ENCODE results near the gene GPATCH3. TPM values are rescaled to one million over a fixed set of nuclear protein-coding genes. Genes with fewer than 3 reads are reported as not detected.

GPATCH3 gene
- total and polyA plus RNA-seq, 3 experiments from 2014 or later, result 15.2 to 21.3 (median 20.0) TPM

DNA sequence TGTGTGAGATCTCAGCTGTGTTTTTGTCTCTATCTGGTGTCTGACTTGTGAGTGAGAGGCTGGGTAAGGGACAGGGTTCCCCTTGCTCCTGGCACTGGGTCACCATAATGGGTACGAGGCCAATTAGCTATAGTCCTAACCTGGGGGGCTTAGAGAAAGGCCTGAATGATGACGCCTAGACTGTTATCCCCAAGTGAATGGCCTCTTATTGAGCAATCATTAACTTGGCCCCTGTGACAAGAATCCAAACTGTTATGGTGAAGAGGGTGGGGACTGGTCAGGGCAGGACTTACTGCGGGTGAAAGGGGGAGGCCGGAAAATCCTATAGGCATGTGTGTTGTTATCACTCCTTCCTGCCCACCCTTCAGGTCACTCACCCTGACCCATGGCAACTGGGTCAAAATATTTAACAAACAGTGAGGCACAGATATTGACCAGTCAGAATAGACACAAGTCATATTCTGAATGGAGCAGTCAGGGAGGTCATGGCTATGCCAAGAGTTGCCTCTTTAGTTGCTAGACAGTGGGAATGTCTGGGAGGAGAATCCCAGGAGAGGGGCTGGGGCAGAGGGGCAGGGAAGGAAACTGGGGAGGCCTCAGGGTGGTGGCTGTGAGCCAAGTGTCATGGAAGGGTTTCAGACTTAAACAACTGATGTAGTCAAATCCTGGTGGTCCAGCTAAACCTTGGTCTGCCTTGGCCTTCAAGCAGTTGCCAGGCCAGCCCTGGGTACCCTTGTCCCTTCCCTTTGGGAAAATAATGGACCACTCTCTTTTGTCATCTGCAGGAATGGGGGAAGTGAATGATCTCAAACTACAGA, 10.3 kb upstream of the GPATCH3 start:
- Mint-ChIP-seq H3K27ac (no peak overlapping the region), H3K4me3 (no peak overlapping the region), H3K9me3 (no peaks in the 10 kb centered on the region), H3K36me3 (no peaks in the 10 kb centered on the region), H3K4me1 (no peaks in the 10 kb centered on the region), H3K27me3 (peaks cover 4 to 8% of the 10 kb centered on the region in 2 donors)
- no peak for DNase-seq
- Histone ChIP-seq H3K27me3 (ENCODE audit: insufficient read depth, low read length, poor library complexity, severe bottlenecking) (no peaks in the 10 kb centered on the region), H3K4me3 (ENCODE audit: low read length) (no peak overlapping the region), H3K36me3 (ENCODE audit: insufficient read depth, low read length) (no peaks in the 10 kb centered on the region), H3K4me1 (ENCODE audit: insufficient read depth, low read length) (no peaks in the 10 kb centered on the region), H3K27ac (ENCODE audit: low read depth, low read length) (no peak overlapping the region), H3K9me3 (ENCODE audit: low read length) (no peaks in the 10 kb centered on the region)
- ChIA-PET CTCF (no interaction called here), POLR2A (no interaction called here)

DNA sequence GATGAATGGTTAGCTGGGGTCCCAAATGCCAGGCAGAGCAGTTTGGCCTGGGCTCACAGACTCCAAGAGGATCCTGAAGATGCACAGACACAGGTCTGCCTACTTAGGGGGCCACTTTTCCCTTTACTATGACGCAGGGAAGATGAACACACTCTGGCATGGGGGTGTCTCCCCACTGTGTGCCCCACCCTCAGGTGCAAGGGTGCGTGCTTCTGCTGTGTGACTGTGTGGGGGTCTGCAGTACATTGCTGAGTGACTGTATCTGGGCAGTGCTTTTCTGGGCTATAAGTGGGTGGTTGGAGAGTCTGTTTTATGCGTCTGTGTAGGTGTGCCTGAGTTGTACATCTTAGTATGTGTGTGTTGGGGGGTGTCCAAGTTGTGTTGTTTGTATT, 9.7 kb upstream of the GPATCH3 start:
- no peak overlapping the region for H3K27ac ChIP-seq (ENCODE audit: low read depth, low read length)
- no peak for DNase-seq
- Mint-ChIP-seq H3K27me3 (peaks cover 4 to 8% of the 10 kb centered on the region in 2 donors), H3K4me3 (no peak overlapping the region), H3K9me3 (no peaks in the 10 kb centered on the region), H3K36me3 (no peaks in the 10 kb centered on the region), H3K27ac (no peak overlapping the region), H3K4me1 (no peaks in the 10 kb centered on the region)
- no peaks in the 10 kb centered on the region for H3K36me3 ChIP-seq (ENCODE audit: insufficient read depth, low read length)
- ChIA-PET CTCF (no interaction called here), POLR2A (no interaction called here)
- no peaks in the 10 kb centered on the region for H3K9me3 ChIP-seq (ENCODE audit: low read length)
- H3K4me3 ChIP-seq (ENCODE audit: low read length), result no peak overlapping the region
- H3K27me3 ChIP-seq (ENCODE audit: insufficient read depth, low read length, poor library complexity, severe bottlenecking), result no peaks in the 10 kb centered on the region
- no peaks in the 10 kb centered on the region for H3K4me1 ChIP-seq (ENCODE audit: insufficient read depth, low read length)

- no peaks in the 10 kb centered on the region for H3K9me3 Mint-ChIP-seq
- peaks cover 1 to 8% of the 10 kb centered on the region in 2 donors for H3K27me3 Mint-ChIP-seq
These were observed 7.0 kb upstream of the GPATCH3 start for GRCh38 chr1:26907071-26907917.

DNA sequence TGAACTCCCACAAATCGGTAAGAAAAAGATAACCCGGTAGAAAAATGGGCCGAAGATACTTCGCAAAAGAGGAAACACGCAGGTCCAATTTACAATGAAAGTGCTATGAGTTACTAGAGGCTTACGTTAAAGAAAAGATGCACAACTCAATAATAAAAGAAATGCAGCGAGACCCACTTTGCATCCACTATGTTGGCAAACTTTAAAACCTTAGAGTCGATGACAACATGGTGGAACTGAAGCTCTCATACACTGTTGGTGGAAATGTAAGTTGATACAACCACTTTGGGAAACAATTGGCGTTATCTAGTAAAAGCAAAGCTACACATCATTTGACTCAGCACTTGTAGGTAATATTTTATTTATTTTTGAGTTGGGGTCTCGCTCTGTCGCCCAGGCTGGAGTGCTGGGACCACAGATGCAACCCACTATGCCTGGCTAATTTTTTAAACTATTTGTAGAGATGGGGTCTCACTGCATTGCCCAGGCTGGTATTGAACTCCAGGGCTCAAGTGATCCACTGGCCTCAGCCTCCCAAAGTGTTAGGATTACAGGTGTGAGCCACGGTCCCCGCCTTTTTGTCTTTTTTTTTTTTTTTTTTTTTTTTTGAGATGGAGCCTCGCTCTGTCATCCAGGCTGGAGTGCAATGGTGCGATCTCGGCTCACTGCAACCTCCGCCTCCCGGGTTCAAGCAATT, 696 bp upstream of the GPATCH3 start:
- POLR2A ChIA-PET, result interaction anchor here (0.6 to 2.3 kb wide), 7 partner anchors 11 to 429 kb away, joined by 3 to 39 read pairs (median 4); partner anchors contain the start of genes GPN2, HMGN2 and NUDC
- H3K27me3 ChIP-seq (ENCODE audit: insufficient read depth, low read length, poor library complexity, severe bottlenecking), result no peaks in the 10 kb centered on the region
- H3K4me1 Mint-ChIP-seq, result peaks cover 27 to 46% (median 37%) of the 10 kb centered on the region in 3 donors
- CTCF ChIA-PET, result interaction anchor here (0.9 to 2.6 kb wide), 7 partner anchors 11 to 80 kb away, joined by 3 to 13 read pairs (median 3); partner anchors contain the start of genes GPN2 and NR0B2
- no peaks in the 10 kb centered on the region for H3K27me3 Mint-ChIP-seq
- no peaks in the 10 kb centered on the region for H3K9me3 Mint-ChIP-seq
- H3K27ac ChIP-seq (ENCODE audit: low read depth, low read length), result peak overlapping the region; percentile 87
- peaks cover 20% of the 10 kb centered on the region for H3K4me1 ChIP-seq (ENCODE audit: insufficient read depth, low read length)
- no peaks in the 10 kb centered on the region for H3K9me3 ChIP-seq (ENCODE audit: low read length)
- peak overlapping the region; percentile 92 to 100 (median 98) for H3K27ac Mint-ChIP-seq
- H3K4me3 Mint-ChIP-seq, result peak overlapping the region; percentile 88 to 99 (median 93)
- H3K4me3 ChIP-seq (ENCODE audit: low read length), result peak overlapping the region; percentile 92
- H3K36me3 ChIP-seq (ENCODE audit: insufficient read depth, low read length), result peaks cover 6% of the 10 kb centered on the region
- no peak for DNase-seq
- H3K36me3 Mint-ChIP-seq, result peaks cover 0 to 36% (median 3%) of the 10 kb centered on the region in 3 donors

More at GRCh38 chr1:26907071-26907917, 7.0 kb upstream of the GPATCH3 start:
- H3K4me1 Mint-ChIP-seq, result peaks cover 0 to 2% (median 2%) of the 10 kb centered on the region in 3 donors
- Histone ChIP-seq H3K27ac (ENCODE audit: low read depth, low read length) (no peak overlapping the region), H3K4me1 (ENCODE audit: insufficient read depth, low read length) (no peaks in the 10 kb centered on the region), H3K27me3 (ENCODE audit: insufficient read depth, low read length, poor library complexity, severe bottlenecking) (no peaks in the 10 kb centered on the region), H3K9me3 (ENCODE audit: low read length) (no peaks in the 10 kb centered on the region), H3K36me3 (ENCODE audit: insufficient read depth, low read length) (no peaks in the 10 kb centered on the region), H3K4me3 (ENCODE audit: low read length) (no peak overlapping the region)
- no peak overlapping the region for H3K27ac Mint-ChIP-seq
- H3K4me3 Mint-ChIP-seq, result no peak overlapping the region
- ChIA-PET CTCF (interaction anchor here (0.7 kb wide), 1 partner anchor 17 kb away, joined by 3 read pairs; no protein-coding TSS in a partner anchor), POLR2A (no interaction called here)
- DNase-seq, result no peak
- H3K36me3 Mint-ChIP-seq, result no peaks in the 10 kb centered on the region

DNA sequence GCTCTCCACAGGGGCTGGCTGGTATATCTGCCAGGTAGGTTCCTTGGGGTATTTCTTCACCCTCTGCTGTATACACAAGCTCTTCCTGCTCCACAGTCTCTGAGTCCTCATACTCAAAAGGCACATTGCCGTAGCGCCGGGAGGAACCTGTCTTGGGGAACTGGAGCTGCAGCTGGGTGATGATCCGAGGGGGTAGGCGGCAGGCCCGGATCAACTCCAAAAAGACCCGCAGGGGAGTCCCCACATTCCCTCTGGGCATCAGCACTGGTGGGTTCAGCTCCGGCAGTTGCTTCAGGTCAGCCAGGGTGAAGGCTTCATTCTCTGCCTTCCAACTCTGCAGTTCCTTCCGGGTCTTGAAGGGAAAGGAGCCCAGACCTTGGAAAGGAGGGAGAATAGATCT, 2.9 kb downstream of the GPATCH3 start:
- CTCF ChIA-PET, result interaction anchor here (0.8 kb wide), 1 partner anchor 295 kb away, joined by 3 read pairs; no protein-coding TSS in a partner anchor

GRCh38 chr1:26894263-26894662, 6.0 kb downstream of the GPATCH3 start:
- H3K4me3 ChIP-seq (ENCODE audit: low read length), result no peak overlapping the region
- no peaks in the 10 kb centered on the region for H3K27me3 ChIP-seq (ENCODE audit: insufficient read depth, low read length, poor library complexity, severe bottlenecking)
- H3K27ac ChIP-seq (ENCODE audit: low read depth, low read length), result no peak overlapping the region
- no peaks in the 10 kb centered on the region for H3K9me3 ChIP-seq (ENCODE audit: low read length)
- ChIA-PET POLR2A (no interaction called here), CTCF (interaction anchor here (1.3 to 2.1 kb wide), 2 partner anchors 16 to 85 kb away, joined by 3 to 7 read pairs; no protein-coding TSS in a partner anchor)
- Mint-ChIP-seq H3K9me3 (no peaks in the 10 kb centered on the region), H3K4me1 (peaks cover 23 to 46% (median 28%) of the 10 kb centered on the region in 3 donors), H3K27me3 (no peaks in the 10 kb centered on the region), H3K36me3 (peaks cover 4 to 77% (median 9%) of the 10 kb centered on the region in 3 donors), H3K27ac (peak overlapping the region in 2 of 8 donors; percentile 54 to 71), H3K4me3 (peak overlapping the region in 2 of 7 donors; percentile 47 to 54)
- no peak for DNase-seq
- H3K4me1 ChIP-seq (ENCODE audit: insufficient read depth, low read length), result peaks cover 19% of the 10 kb centered on the region
- H3K36me3 ChIP-seq (ENCODE audit: insufficient read depth, low read length), result peaks cover 7% of the 10 kb centered on the region

More for the DNA sequence above, 2.9 kb downstream of the GPATCH3 start:
- no peak overlapping the region for H3K27ac ChIP-seq (ENCODE audit: low read depth, low read length)
- no peak for DNase-seq
- POLR2A ChIA-PET, result no interaction called here
- no peak overlapping the region for H3K4me3 ChIP-seq (ENCODE audit: low read length)
- H3K27me3 ChIP-seq (ENCODE audit: insufficient read depth, low read length, poor library complexity, severe bottlenecking), result no peaks in the 10 kb centered on the region
- peak overlapping the region in 1 of 7 donors; percentile 79 for H3K4me3 Mint-ChIP-seq
- peaks cover 20% of the 10 kb centered on the region for H3K4me1 ChIP-seq (ENCODE audit: insufficient read depth, low read length)
- peaks cover 6% of the 10 kb centered on the region for H3K36me3 ChIP-seq (ENCODE audit: insufficient read depth, low read length)
- peaks cover 4 to 68% (median 8%) of the 10 kb centered on the region in 3 donors for H3K36me3 Mint-ChIP-seq
- H3K27me3 Mint-ChIP-seq, result no peaks in the 10 kb centered on the region
- no peaks in the 10 kb centered on the region for H3K9me3 ChIP-seq (ENCODE audit: low read length)
- H3K9me3 Mint-ChIP-seq, result no peaks in the 10 kb centered on the region
- H3K27ac Mint-ChIP-seq, result peak overlapping the region in 3 of 8 donors; percentile 12 to 68 (median 17)
- H3K4me1 Mint-ChIP-seq, result peaks cover 27 to 52% (median 35%) of the 10 kb centered on the region in 3 donors

DNA sequence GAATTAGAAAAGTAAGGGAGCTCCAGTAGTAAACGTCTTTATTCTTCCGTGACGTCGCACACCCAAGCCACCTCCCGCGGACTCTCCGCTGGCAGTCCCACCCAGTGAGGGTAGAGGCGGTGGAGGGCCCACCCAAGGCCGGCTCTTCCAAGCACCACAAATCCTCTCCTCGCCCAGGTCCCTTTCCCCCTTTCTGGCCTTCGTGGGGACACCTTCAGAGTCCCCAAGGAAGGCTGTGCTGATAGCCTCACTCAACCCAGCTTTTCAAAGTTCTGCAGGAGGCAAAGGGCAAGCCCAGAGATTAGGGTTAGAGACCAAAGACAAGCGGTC, 9.8 kb downstream of the GPATCH3 start:
- no peaks in the 10 kb centered on the region for H3K9me3 ChIP-seq (ENCODE audit: low read length)
- CTCF ChIA-PET, result interaction anchor here (1.0 to 2.8 kb wide), 10 partner anchors 10 to 420 kb away, joined by 3 to 13 read pairs (median 4); partner anchors contain the start of genes GPATCH3 and NUDC
- Mint-ChIP-seq H3K9me3 (no peaks in the 10 kb centered on the region), H3K4me3 (peak overlapping the region; percentile 93 to 96 (median 94)), H3K27ac (peak overlapping the region; percentile 87 to 99 (median 96)), H3K36me3 (peaks cover 7 to 78% (median 11%) of the 10 kb centered on the region in 3 donors), H3K4me1 (peaks cover 28 to 45% (median 31%) of the 10 kb centered on the region in 3 donors), H3K27me3 (no peaks in the 10 kb centered on the region)
- no peak for DNase-seq
- H3K36me3 ChIP-seq (ENCODE audit: insufficient read depth, low read length), result peaks cover 25% of the 10 kb centered on the region
- POLR2A ChIA-PET, result interaction anchor here (1.0 to 3.0 kb wide), 6 partner anchors 10 to 390 kb away, joined by 4 to 39 read pairs (median 6); partner anchors contain the start of genes GPATCH3 and NUDC
- H3K4me1 ChIP-seq (ENCODE audit: insufficient read depth, low read length), result peaks cover 19% of the 10 kb centered on the region
- peak overlapping the region; percentile 92 for H3K4me3 ChIP-seq (ENCODE audit: low read length)
- H3K27ac ChIP-seq (ENCODE audit: low read depth, low read length), result peak overlapping the region; percentile 91
- H3K27me3 ChIP-seq (ENCODE audit: insufficient read depth, low read length, poor library complexity, severe bottlenecking), result no peaks in the 10 kb centered on the region
